SIG-M5 treated with dmso at 0.1 percent for 504 hours (cell line): ENCODE data around the gene GNG10.
"Not testable (repeated sequence)": the region's sequence is repeated elsewhere in the genome, so short reads cannot be mapped to it uniquely, and the experiment has no call there.

Source experiments
- DNase-seq: peaks from one replicate; lab custom pipeline; 2025; ENCODE audit not compliant: unreplicated experiment; lab: John Stamatoyannopoulos, UW

Gene GNG10

GRCh38 chr9:111661150-111661801, at the start of gene GNG10:
TSS of gene GNG10 (plus strand) at chr9:111661605. CDS start at chr9:111661635, 30 bp downstream.
- peak; percentile 62 for DNase-seq

GRCh38 chr9:111613436-111614040, 47.9 kb upstream of the GNG10 start:
- no peak for DNase-seq

- DNase-seq = no peak
Measured at GRCh38 chr9:111615928-111616327, 45.5 kb upstream of the GNG10 start.

GRCh38 chr9:111617349-111617748, 44.1 kb upstream of the GNG10 start:
- DNase-seq = not testable (repeated sequence)

- peak; percentile 38 for DNase-seq
Measured at GRCh38 chr9:111621895-111622480, 39.4 kb upstream of the GNG10 start.

- peak; percentile 40 for DNase-seq
Measured at GRCh38 chr9:111622626-111623025, 38.8 kb upstream of the GNG10 start.

GRCh38 chr9:111627260-111627963, 34.0 kb upstream of the GNG10 start:
- no peak for DNase-seq

- no peak for DNase-seq
Measured at GRCh38 chr9:111628411-111628810, 33.0 kb upstream of the GNG10 start.

- peak; percentile 58 for DNase-seq
Measured at GRCh38 chr9:111630182-111630963, 31.0 kb upstream of the GNG10 start.

GRCh38 chr9:111630964-111631213, 30.5 kb upstream of the GNG10 start:
- DNase-seq = no peak

GRCh38 chr9:111631214-111631971, 30.0 kb upstream of the GNG10 start, which contains the start of gene DNAJC25:
TSS of gene DNAJC25 (plus strand) at chr9:111631334. CDS start at chr9:111631408, 74 bp downstream.
- peak; percentile 97 for DNase-seq

GRCh38 chr9:111632060-111632459, 29.3 kb upstream of the GNG10 start:
- DNase-seq = peak; percentile 74

GRCh38 chr9:111632695-111633388, 28.6 kb upstream of the GNG10 start:
- DNase-seq = no peak

GRCh38 chr9:111633389-111633736, 28.0 kb upstream of the GNG10 start:
- no peak for DNase-seq

- no peak for DNase-seq
Measured at GRCh38 chr9:111634860-111635259, 26.5 kb upstream of the GNG10 start.

- DNase-seq = no peak
Measured at GRCh38 chr9:111637421-111637950, 23.9 kb upstream of the GNG10 start.

- DNase-seq = no peak
Measured at GRCh38 chr9:111644195-111644772, 17.1 kb upstream of the GNG10 start.

- DNase-seq = no peak
Measured at GRCh38 chr9:111645806-111646205, 15.6 kb upstream of the GNG10 start.

GRCh38 chr9:111646417-111646816, 15.0 kb upstream of the GNG10 start:
- DNase-seq = no peak
